ENCODE data around the gene AADACL4. TPM values are rescaled to one million over a fixed set of nuclear protein-coding genes. Genes with fewer than 3 reads are reported as not detected.

Gene AADACL4
- polyA plus RNA-seq, 1 donor from 2014 or later = not detected

DNA sequence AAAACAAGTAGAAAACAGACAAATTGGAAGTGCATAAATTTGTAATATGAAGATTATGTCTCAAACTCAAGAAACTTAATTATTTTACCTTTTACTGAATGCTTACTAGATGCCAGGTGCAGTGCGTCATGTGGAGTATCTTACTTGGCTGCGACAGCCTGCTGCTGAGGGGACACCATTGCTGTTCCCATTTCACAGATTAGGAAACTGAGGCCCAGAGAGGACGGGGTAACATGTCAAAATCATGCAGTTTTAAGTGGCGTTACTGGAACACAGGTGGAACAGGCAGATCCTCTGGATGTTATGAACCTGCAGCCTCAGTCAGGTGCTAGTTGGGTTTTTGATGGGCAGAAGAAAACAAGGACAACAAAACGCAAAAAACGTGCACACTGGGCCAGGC lies 18.6 kb upstream of the AADACL4 start:
- Histone ChIP-seq H3K36me3 (ENCODE audit: insufficient read depth, low read length) (no peaks in the 10 kb centered on the region), H3K27me3 (ENCODE audit: insufficient read depth, low read depth, low read length) (peaks cover 4% of the 10 kb centered on the region), H4K20me1 (ENCODE audit: insufficient read depth) (no peaks in the 10 kb centered on the region), H3F3A (ENCODE audit: insufficient read depth, low read length, poor library complexity, severe bottlenecking) (no peaks in the 10 kb centered on the region), H3K9me3 (ENCODE audit: low read length) (no peaks in the 10 kb centered on the region), H3K9ac (ENCODE audit: low read length) (no peak overlapping the region), H3K4me2 (ENCODE audit: low read length) (no peak overlapping the region), H3K4me3 (ENCODE audit: low read length) (no peak overlapping the region), H3K27ac (ENCODE audit: low read length) (no peak overlapping the region), H3K9me2 (ENCODE audit: insufficient read depth, low read length) (no peaks in the 10 kb centered on the region), H3K79me2 (replicated peaks; ENCODE audit: insufficient read depth, low read length) (no peaks in the 10 kb centered on the region), H2AFZ (ENCODE audit: low read depth, low read length) (no peak overlapping the region)
- no peak for TF ChIP-seq TAF1 (IDR thresholded peaks at IDR 0.05; ENCODE audit: low read depth)
- no peak for TF ChIP-seq POLR2AphosphoS5 (IDR thresholded peaks at IDR 0.05)
- TF ChIP-seq EZH2 (IDR thresholded peaks at IDR 0.05; ENCODE audit: borderline replicate concordance, insufficient read depth, low read length, poor library complexity, severe bottlenecking) = no peak
- no peak for TF ChIP-seq RAD21 (conservative IDR thresholded peaks at IDR 0.05)
- TF ChIP-seq, protein P1, sequence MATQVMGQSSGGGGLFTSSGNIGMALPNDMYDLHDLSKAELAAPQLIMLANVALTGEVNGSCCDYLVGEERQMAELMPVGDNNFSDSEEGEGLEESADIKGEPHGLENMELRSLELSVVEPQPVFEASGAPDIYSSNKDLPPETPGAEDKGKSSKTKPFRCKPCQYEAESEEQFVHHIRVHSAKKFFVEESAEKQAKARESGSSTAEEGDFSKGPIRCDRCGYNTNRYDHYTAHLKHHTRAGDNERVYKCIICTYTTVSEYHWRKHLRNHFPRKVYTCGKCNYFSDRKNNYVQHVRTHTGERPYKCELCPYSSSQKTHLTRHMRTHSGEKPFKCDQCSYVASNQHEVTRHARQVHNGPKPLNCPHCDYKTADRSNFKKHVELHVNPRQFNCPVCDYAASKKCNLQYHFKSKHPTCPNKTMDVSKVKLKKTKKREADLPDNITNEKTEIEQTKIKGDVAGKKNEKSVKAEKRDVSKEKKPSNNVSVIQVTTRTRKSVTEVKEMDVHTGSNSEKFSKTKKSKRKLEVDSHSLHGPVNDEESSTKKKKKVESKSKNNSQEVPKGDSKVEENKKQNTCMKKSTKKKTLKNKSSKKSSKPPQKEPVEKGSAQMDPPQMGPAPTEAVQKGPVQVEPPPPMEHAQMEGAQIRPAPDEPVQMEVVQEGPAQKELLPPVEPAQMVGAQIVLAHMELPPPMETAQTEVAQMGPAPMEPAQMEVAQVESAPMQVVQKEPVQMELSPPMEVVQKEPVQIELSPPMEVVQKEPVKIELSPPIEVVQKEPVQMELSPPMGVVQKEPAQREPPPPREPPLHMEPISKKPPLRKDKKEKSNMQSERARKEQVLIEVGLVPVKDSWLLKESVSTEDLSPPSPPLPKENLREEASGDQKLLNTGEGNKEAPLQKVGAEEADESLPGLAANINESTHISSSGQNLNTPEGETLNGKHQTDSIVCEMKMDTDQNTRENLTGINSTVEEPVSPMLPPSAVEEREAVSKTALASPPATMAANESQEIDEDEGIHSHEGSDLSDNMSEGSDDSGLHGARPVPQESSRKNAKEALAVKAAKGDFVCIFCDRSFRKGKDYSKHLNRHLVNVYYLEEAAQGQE (IDR thresholded peaks at IDR 0.05; ENCODE audit: borderline replicate concordance) = no peak
- TF ChIP-seq MXI1 (conservative IDR thresholded peaks at IDR 0.05; ENCODE audit: poor library complexity, severe bottlenecking) = no peak
- TF ChIP-seq, protein P2, sequence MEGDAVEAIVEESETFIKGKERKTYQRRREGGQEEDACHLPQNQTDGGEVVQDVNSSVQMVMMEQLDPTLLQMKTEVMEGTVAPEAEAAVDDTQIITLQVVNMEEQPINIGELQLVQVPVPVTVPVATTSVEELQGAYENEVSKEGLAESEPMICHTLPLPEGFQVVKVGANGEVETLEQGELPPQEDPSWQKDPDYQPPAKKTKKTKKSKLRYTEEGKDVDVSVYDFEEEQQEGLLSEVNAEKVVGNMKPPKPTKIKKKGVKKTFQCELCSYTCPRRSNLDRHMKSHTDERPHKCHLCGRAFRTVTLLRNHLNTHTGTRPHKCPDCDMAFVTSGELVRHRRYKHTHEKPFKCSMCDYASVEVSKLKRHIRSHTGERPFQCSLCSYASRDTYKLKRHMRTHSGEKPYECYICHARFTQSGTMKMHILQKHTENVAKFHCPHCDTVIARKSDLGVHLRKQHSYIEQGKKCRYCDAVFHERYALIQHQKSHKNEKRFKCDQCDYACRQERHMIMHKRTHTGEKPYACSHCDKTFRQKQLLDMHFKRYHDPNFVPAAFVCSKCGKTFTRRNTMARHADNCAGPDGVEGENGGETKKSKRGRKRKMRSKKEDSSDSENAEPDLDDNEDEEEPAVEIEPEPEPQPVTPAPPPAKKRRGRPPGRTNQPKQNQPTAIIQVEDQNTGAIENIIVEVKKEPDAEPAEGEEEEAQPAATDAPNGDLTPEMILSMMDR (IDR thresholded peaks at IDR 0.05; ENCODE audit: poor library complexity, severe bottlenecking) = no peak
- no peak for TF ChIP-seq EP300 (conservative IDR thresholded peaks at IDR 0.05; ENCODE audit: poor library complexity, severe bottlenecking)
- no peak for TF ChIP-seq SMC3 (conservative IDR thresholded peaks at IDR 0.05; ENCODE audit: poor library complexity)

DNA sequence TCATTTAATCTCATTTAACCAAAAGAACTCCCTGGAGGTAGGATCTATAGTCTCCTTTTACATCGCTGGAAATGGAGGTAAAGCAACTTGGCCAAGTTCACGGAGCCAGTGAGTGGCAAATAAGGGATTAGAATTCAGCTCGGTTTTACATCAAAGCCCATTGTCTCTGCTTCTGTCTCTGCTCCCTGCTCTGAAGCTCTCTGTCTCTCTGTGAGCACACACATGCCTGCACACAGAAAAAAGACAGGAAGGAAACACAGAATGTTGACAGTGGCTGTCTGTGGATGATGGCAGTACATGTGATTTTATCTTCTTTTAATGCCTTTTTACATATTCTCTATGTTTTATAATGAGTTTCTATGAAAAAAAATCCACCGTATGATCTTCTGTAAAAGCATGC lies 17.0 kb upstream of the AADACL4 start:
- no peaks in the 10 kb centered on the region for H3F3A ChIP-seq (ENCODE audit: insufficient read depth, low read length, poor library complexity, severe bottlenecking)
- TF ChIP-seq POLR2AphosphoS5 (IDR thresholded peaks at IDR 0.05) (no peak), MXI1 (conservative IDR thresholded peaks at IDR 0.05; ENCODE audit: poor library complexity, severe bottlenecking) (no peak), EZH2 (IDR thresholded peaks at IDR 0.05; ENCODE audit: borderline replicate concordance, insufficient read depth, low read length, poor library complexity, severe bottlenecking) (no peak), SMC3 (conservative IDR thresholded peaks at IDR 0.05; ENCODE audit: poor library complexity) (no peak), TAF1 (IDR thresholded peaks at IDR 0.05; ENCODE audit: low read depth) (no peak), RAD21 (conservative IDR thresholded peaks at IDR 0.05) (no peak), EP300 (conservative IDR thresholded peaks at IDR 0.05; ENCODE audit: poor library complexity, severe bottlenecking) (no peak)
- TF ChIP-seq, protein P2 (IDR thresholded peaks at IDR 0.05; ENCODE audit: poor library complexity, severe bottlenecking) = no peak
- TF ChIP-seq, protein P1 (IDR thresholded peaks at IDR 0.05; ENCODE audit: borderline replicate concordance) = no peak
- no peaks in the 10 kb centered on the region for H3K79me2 ChIP-seq (replicated peaks; ENCODE audit: insufficient read depth, low read length)
- H3K27me3 ChIP-seq (ENCODE audit: insufficient read depth, low read depth, low read length) = no peaks in the 10 kb centered on the region
- no peaks in the 10 kb centered on the region for H3K36me3 ChIP-seq (ENCODE audit: insufficient read depth, low read length)
- H2AFZ ChIP-seq (ENCODE audit: low read depth, low read length) = no peak overlapping the region
- H3K9me2 ChIP-seq (ENCODE audit: insufficient read depth, low read length) = no peaks in the 10 kb centered on the region
- no peak overlapping the region for H3K27ac ChIP-seq (ENCODE audit: low read length)
- no peaks in the 10 kb centered on the region for H3K9me3 ChIP-seq (ENCODE audit: low read length)
- no peaks in the 10 kb centered on the region for H4K20me1 ChIP-seq (ENCODE audit: insufficient read depth)
- H3K9ac ChIP-seq (ENCODE audit: low read length) = no peak overlapping the region
- H3K4me3 ChIP-seq (ENCODE audit: low read length) = no peak overlapping the region
- no peak overlapping the region for H3K4me2 ChIP-seq (ENCODE audit: low read length)
